ENCODE measurements around the gene SOWAHB. TPM values are rescaled to one million over a fixed set of nuclear protein-coding genes. Genes with fewer than 3 reads are reported as not detected.
"Not testable (repeated sequence)": the region's sequence is repeated elsewhere in the genome, so short reads cannot be mapped to it uniquely, and the experiment has no call there.

Gene SOWAHB
- total RNA-seq, 4 donors from 2014 or later = not detected

DNA sequence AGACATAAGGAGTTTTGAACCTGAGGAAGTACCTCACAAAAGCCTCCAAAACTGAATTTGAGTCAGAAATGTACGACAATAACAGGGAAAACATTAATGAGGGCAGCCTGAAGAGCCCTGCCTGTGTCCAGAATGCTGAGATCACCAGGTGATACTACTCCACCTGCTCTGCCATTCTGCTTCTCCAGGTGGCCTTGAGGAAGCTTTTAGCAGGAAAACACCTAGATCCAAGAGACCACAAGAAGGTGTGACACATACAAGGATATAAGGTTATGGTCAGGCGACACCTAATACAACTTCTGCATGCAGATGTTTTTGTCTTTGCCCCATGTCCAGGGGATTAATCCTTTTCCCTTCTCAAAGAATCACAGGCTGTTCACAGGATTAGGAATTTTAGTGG, 15.3 kb downstream of the SOWAHB start:
- Histone ChIP-seq H3K27me3 (peaks cover 0 to 5% (median 0%) of the 10 kb centered on the region in 4 donors), H3K9me3 (no peaks in the 10 kb centered on the region), H3K36me3 (no peaks in the 10 kb centered on the region), H3K4me1 (no peaks in the 10 kb centered on the region), H3K4me3 (no peak overlapping the region), H3K27ac (replicated peaks in 1 of 4) (no peak overlapping the region)
- intact Hi-C loops (cut with DNase I) = no loop called here
- TF ChIP-seq POLR2A (IDR thresholded peaks at IDR 0.05; ENCODE audit: low read depth) (no peak), POLR2AphosphoS5 (IDR thresholded peaks at IDR 0.05) (no peak), EP300 (IDR thresholded peaks at IDR 0.05) (no peak)
- TF ChIP-seq, protein P1, sequence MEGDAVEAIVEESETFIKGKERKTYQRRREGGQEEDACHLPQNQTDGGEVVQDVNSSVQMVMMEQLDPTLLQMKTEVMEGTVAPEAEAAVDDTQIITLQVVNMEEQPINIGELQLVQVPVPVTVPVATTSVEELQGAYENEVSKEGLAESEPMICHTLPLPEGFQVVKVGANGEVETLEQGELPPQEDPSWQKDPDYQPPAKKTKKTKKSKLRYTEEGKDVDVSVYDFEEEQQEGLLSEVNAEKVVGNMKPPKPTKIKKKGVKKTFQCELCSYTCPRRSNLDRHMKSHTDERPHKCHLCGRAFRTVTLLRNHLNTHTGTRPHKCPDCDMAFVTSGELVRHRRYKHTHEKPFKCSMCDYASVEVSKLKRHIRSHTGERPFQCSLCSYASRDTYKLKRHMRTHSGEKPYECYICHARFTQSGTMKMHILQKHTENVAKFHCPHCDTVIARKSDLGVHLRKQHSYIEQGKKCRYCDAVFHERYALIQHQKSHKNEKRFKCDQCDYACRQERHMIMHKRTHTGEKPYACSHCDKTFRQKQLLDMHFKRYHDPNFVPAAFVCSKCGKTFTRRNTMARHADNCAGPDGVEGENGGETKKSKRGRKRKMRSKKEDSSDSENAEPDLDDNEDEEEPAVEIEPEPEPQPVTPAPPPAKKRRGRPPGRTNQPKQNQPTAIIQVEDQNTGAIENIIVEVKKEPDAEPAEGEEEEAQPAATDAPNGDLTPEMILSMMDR (IDR thresholded peaks at IDR 0.05) = no peak
- 89% methylated on average over 2 of the region's 2 CpGs for WGBS
- DNase-seq (ENCODE audit: extremely low spot score) = no peak

GRCh38 chr4:76881375-76881774, 16.6 kb downstream of the SOWAHB start:
- no peaks in the 10 kb centered on the region for H3K36me3 ChIP-seq
- TF ChIP-seq POLR2A (IDR thresholded peaks at IDR 0.05; ENCODE audit: low read depth) (no peak), POLR2AphosphoS5 (IDR thresholded peaks at IDR 0.05) (no peak), EP300 (IDR thresholded peaks at IDR 0.05) (no peak)
- TF ChIP-seq, protein P1 (IDR thresholded peaks at IDR 0.05) = no peak
- peaks cover 0 to 5% (median 0%) of the 10 kb centered on the region in 4 donors for H3K27me3 ChIP-seq
- WGBS = 64% methylated on average over 1 of the region's 1 CpG
- intact Hi-C loops (cut with DNase I) = no loop called here
- no peak overlapping the region for H3K4me3 ChIP-seq
- H3K9me3 ChIP-seq = no peaks in the 10 kb centered on the region
- H3K4me1 ChIP-seq = no peaks in the 10 kb centered on the region
- DNase-seq (ENCODE audit: extremely low spot score) = no peak
- no peak overlapping the region for H3K27ac ChIP-seq (replicated peaks in 1 of 4)

DNA sequence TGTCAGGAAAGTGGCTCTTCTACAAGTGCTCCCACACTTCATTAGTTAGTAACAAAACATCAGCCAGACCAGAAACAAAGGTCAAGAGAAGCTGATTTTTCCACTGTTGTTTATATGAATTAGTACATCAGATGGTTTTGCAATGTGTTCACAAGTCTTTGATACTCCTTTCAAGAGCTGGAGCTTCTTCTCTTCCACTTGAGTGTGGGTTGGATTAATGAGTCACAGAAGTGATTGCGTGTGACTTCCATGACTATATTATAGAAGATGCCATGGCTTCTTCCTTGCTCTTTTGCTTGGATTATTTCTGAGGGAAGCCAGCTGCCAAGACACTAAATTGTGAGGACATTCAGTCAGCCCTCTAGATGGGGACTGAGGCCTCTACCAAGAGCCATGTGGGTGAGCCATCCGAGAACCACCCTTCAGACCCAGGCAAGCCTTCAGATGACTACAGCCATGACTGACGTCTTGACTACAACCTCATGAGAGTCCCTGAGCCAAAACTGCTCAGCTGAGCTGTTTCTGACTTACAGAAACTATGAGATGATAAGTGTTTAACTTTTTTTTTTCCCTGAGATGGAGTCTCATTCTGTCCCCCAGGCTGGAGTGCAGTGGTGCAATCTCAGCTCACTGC, 18.1 kb downstream of the SOWAHB start:
- Histone ChIP-seq H3K27ac (replicated peaks in 1 of 4) (no peak overlapping the region), H3K27me3 (peaks cover 0 to 5% (median 0%) of the 10 kb centered on the region in 4 donors), H3K4me1 (no peaks in the 10 kb centered on the region), H3K4me3 (no peak overlapping the region), H3K36me3 (no peaks in the 10 kb centered on the region), H3K9me3 (no peaks in the 10 kb centered on the region)
- no peak for DNase-seq (ENCODE audit: extremely low spot score)
- 77% methylated on average over 3 of the region's 3 CpGs for WGBS
- intact Hi-C loops (cut with DNase I) = no loop called here
- TF ChIP-seq EP300 (IDR thresholded peaks at IDR 0.05) (no peak), POLR2A (IDR thresholded peaks at IDR 0.05; ENCODE audit: low read depth) (no peak), POLR2AphosphoS5 (IDR thresholded peaks at IDR 0.05) (no peak)
- TF ChIP-seq, protein P1 (IDR thresholded peaks at IDR 0.05) = no peak

GRCh38 chr4:76878641-76879165, 19.2 kb downstream of the SOWAHB start:
- H3K4me1 ChIP-seq; H3K27me3 ChIP-seq; H3K4me3 ChIP-seq; H3K36me3 ChIP-seq; intact Hi-C loops (cut with DNase I); DNase-seq (ENCODE audit: extremely low spot score); H3K27ac ChIP-seq (replicated peaks in 1 of 4); H3K9me3 ChIP-seq: not testable (repeated sequence)
- 61% methylated on average over 3 of the region's 3 CpGs for WGBS

GRCh38 chr4:76874176-76874575, 23.8 kb downstream of the SOWAHB start:
- H3K27ac ChIP-seq (replicated peaks in 1 of 4) = no peak overlapping the region
- intact Hi-C loops (cut with DNase I) = no loop called here
- H3K27me3 ChIP-seq = peaks cover 0 to 2% (median 0%) of the 10 kb centered on the region in 4 donors
- H3K4me3 ChIP-seq = no peak overlapping the region
- WGBS = 92% methylated on average over 4 of the region's 4 CpGs
- TF ChIP-seq EP300 (IDR thresholded peaks at IDR 0.05) (no peak), POLR2A (IDR thresholded peaks at IDR 0.05; ENCODE audit: low read depth) (no peak), POLR2AphosphoS5 (IDR thresholded peaks at IDR 0.05) (no peak)
- TF ChIP-seq, protein P1 (IDR thresholded peaks at IDR 0.05) = no peak
- no peaks in the 10 kb centered on the region for H3K9me3 ChIP-seq
- no peaks in the 10 kb centered on the region for H3K4me1 ChIP-seq
- DNase-seq (ENCODE audit: extremely low spot score) = no peak
- H3K36me3 ChIP-seq = no peaks in the 10 kb centered on the region

Data from esophagus muscularis mucosa (tissue), 4 donors.